Activated CD8-positive, alpha-beta memory T cell treated with anti-CD3 and anti-CD28 coated beads, Interleukin-2, amount 50 U/mL, for 4 hours (primary cell): Measurements from ENCODE around the gene INO80E.
"Not testable (repeated sequence)": the region's sequence is repeated elsewhere in the genome, so short reads cannot be mapped to it uniquely, and the experiment has no call there.

Experiments used
- DNase-seq: peaks from one replicate; pipeline ENCODE4 v3.0.0-alpha.2; 2020

INO80E gene

GRCh38 chr16:30033270-30033669 is 37.2 kb downstream of the INO80E start:
- DNase-seq: no peak

- DNase-seq: no peak
Observed at GRCh38 chr16:30040221-30040620, 44.2 kb downstream of the INO80E start.

- not testable (repeated sequence) for DNase-seq
Observed at GRCh38 chr16:30040690-30041089, 44.6 kb downstream of the INO80E start.

- DNase-seq: no peak
Observed at GRCh38 chr16:30041841-30042240, 45.8 kb downstream of the INO80E start.

- DNase-seq: no peak
Observed at GRCh38 chr16:30046178-30046577, 50.1 kb downstream of the INO80E start.

GRCh38 chr16:30046588-30046987 is 50.5 kb downstream of the INO80E start:
- no peak for DNase-seq

- DNase-seq: no peak
Observed at GRCh38 chr16:30049871-30050270, 53.8 kb downstream of the INO80E start.

GRCh38 chr16:30051518-30051917 is 55.5 kb downstream of the INO80E start:
- no peak for DNase-seq

GRCh38 chr16:30052671-30053372 is 56.8 kb downstream of the INO80E start:
- peak; percentile 89 for DNase-seq

- no peak for DNase-seq
Observed at GRCh38 chr16:30053376-30054015, 57.5 kb downstream of the INO80E start.

- DNase-seq: no peak
Observed at GRCh38 chr16:30054451-30054850, 58.4 kb downstream of the INO80E start.

- peak; percentile 41 for DNase-seq
Observed at GRCh38 chr16:30054959-30055553, 59.0 kb downstream of the INO80E start.
